Astrocyte (in vitro differentiated cells and primary cell): Measurements from ENCODE around the gene PMS2. TPM values are rescaled to one million over a fixed set of nuclear protein-coding genes. Genes with fewer than 3 reads are reported as not detected.

Experiments
- total RNA-seq: library from RNA; stranded (reverse); gene quantifications from 2 replicates; pipeline ENCODE4 v1.2.1, GENCODE V29; 2021

The PMS2 gene
- total RNA-seq, 1 donor from 2014 or later: 15.3 TPM

Other genes with a start within 250 kb of the PMS2 start
- gene RNF216, start 227.4 kb downstream of the PMS2 start, total RNA-seq: 45.1 and 46.8 TPM in 2 replicates
- gene OCM, start 128.3 kb downstream of the PMS2 start, total RNA-seq: not detected in 2 replicates
- gene CCZ1, start 110.3 kb downstream of the PMS2 start, total RNA-seq: 67.7 and 69.2 TPM in 2 replicates
- gene RSPH10B, start 38.4 kb downstream of the PMS2 start, total RNA-seq: 0.12 TPM in 1 of 2 replicates, not detected in the other
- gene AIMP2, start 223 bp upstream of the PMS2 start, total RNA-seq: 46.9 and 48.3 TPM in 2 replicates
- 0.18 and 0.31 TPM in 2 replicates for gene ANKRD61, start 22.3 kb upstream of the PMS2 start, total RNA-seq
- gene EIF2AK1, start 50.1 kb upstream of the PMS2 start, total RNA-seq: 115 and 119 TPM in 2 replicates
- gene USP42, start 95.9 kb upstream of the PMS2 start, total RNA-seq: 11.1 and 11.4 TPM in 2 replicates